Rectal smooth muscle tissue (tissue), 1 donor: ENCODE results near the gene FYB1.

Experiments used
- H3K27ac ChIP-seq: one replicate; pipeline ENCODE4 v1.7.0; 2013; ENCODE audit warnings: low read depth, low read length, inconsistent platforms
- H3K27me3 ChIP-seq: one replicate; pipeline ENCODE4 v1.7.0; 2013; ENCODE audit warnings: low read length; ENCODE audit not compliant: control insufficient read depth, insufficient read depth
- H3K36me3 ChIP-seq: one replicate; pipeline ENCODE4 v1.7.0; 2013; ENCODE audit warnings: low read length; ENCODE audit not compliant: control insufficient read depth, insufficient read depth
- H3K4me1 ChIP-seq: one replicate; pipeline ENCODE4 v1.7.0; 2013; ENCODE audit warnings: low read length; ENCODE audit not compliant: control insufficient read depth, insufficient read depth
- H3K4me3 ChIP-seq: one replicate; pipeline ENCODE4 v1.7.0; 2013; ENCODE audit warnings: low read length
- H3K9ac ChIP-seq: one replicate; pipeline ENCODE4 v1.7.0; 2013; ENCODE audit warnings: low read length

The FYB1 gene

DNA sequence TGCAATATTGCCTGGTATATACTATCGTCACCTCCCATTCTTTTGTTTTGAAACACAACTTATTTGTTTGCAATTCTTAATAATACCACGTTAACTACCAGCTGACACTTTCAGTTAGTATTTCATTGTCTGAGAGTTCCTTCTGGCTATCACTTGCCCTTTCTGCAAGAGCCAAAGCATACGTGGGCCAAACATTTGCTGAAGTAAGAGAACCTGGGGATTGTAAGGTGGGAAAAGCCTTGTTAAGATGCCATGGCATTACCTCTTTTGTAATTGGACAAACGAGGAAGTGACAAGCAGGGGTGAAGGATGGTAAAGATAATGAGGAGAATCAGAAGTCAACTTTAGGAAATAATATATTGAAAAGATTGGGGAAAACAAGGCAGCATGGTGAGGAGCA, 47.7 kb downstream of the FYB1 start:
- no peak overlapping the region for H3K4me3 ChIP-seq
- no peak overlapping the region for H3K27ac ChIP-seq
- H3K4me1 ChIP-seq: no peaks in the 10 kb centered on the region
- no peaks in the 10 kb centered on the region for H3K36me3 ChIP-seq
- no peaks in the 10 kb centered on the region for H3K27me3 ChIP-seq
- H3K9ac ChIP-seq: no peak overlapping the region

DNA sequence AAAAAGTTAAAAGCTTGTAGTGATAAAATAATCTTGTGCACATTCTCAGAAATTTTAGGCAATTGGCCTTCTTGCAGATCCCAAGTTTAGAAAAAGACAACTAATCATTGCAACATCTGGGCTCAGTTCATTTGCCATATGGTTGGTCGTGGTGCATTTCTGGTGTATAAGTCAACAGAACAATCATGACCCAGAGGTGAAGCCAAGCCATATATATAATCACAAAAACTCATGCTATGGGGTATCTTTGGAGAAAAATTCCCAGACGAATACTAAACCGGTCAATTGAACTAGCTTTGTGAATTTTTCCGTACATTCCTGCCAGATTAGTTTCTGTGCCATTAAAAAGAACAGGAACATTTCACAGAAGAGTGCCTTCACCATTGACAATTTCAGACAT, 50.3 kb downstream of the FYB1 start:
- no peaks in the 10 kb centered on the region for H3K27me3 ChIP-seq
- no peaks in the 10 kb centered on the region for H3K36me3 ChIP-seq
- H3K9ac ChIP-seq: no peak overlapping the region
- H3K4me3 ChIP-seq: no peak overlapping the region
- no peak overlapping the region for H3K27ac ChIP-seq
- H3K4me1 ChIP-seq: no peaks in the 10 kb centered on the region

DNA sequence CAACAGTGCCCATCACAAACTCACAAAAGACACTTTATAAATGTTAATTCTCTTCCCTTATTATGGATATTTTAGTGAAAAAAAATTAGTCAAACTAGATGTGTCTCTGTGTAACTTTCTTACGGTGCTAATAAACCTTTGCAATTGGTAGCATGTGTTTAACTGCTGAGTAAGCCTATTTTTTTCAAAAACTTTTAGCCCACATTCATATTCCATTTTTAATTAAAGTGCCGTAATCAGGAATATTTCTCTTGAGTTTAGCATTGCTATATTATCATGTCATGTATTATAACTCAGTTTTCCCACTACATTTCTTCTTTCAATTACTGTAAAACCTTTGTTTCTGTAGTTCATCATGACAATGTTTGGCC, 51.4 kb downstream of the FYB1 start:
- Histone ChIP-seq H3K9ac (no peak overlapping the region), H3K4me3 (no peak overlapping the region), H3K27me3 (no peaks in the 10 kb centered on the region), H3K27ac (no peak overlapping the region), H3K4me1 (no peaks in the 10 kb centered on the region), H3K36me3 (no peaks in the 10 kb centered on the region)

DNA sequence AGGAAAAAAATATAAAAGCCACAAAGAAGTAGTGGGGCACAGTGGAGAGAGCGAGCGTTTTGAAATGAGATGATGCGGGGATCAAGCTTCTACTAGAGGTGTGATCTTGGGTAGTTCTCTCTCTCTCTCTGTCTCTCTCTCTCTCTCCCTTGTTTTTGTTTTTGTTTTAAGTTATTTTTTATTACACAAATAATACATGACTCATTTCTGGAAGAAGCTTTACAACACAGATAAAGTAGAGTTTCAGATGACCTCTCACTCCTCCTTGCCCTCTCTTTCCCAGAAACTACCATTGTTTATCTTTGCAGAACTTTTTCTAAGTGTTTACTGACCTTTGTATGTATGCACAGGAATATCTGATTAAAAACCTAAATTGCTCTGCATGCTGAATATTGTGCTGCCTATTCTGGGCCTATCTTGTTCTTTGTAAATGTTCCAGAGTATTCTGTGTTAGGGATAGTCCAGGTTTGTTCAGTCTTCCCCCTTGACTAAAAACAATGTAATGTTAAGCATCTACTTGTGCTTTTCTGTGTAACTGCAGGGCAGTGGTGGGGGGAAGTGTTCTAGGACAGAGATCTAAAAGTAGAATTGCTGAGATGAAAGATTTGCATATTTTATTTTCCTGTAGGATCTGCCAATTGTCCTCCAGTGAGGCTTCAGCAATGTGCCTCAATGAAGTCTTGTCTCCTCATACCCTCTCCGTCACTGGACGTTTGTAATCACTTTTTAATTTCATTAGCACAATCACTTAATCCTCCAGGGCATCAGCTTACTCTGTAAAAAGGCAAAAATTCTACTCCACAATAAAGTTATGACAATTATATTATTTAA, 52.0 kb downstream of the FYB1 start:
- Histone ChIP-seq H3K4me1 (no peaks in the 10 kb centered on the region), H3K27ac (no peak overlapping the region), H3K27me3 (no peaks in the 10 kb centered on the region), H3K9ac (no peak overlapping the region), H3K36me3 (no peaks in the 10 kb centered on the region), H3K4me3 (no peak overlapping the region)

DNA sequence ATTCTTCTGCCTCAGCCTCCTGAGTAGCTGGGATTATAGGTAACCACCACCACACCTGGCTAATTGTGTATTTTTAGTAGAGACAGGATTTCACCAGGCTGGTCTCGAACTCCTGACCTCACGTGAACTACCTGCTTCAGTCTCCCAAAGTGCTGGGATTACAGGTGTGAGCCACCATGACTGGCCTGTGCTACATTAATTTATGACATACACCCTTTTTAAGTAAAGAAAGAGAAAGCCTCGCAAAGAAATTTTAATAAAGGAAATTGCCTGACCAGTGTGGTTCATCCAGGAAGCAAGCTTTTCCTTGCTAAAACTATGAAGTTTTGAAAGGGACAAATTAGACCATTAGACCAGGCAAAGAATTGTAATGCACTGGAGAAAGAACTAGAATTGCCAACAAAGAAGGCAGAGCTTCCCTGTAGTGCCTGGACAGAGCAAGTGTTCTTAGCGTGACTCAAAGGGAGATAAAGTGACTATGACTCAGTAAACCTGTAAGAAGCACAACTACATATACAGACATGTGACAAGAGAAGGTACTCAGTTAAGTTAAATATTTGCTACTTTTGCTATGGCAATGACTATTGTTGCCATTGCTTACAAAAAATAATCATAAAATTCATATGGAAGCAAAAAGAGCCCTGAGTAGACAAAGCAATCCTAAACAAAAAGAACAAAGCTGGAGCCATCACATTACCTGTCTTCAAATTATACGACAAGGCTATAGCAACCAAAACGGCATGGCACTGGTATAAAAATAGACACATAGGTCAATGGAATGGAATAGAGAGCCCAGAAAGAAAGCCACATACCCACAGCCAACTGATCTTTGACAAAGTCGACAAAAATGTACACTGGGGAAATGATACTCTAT, 54.6 kb downstream of the FYB1 start:
- no peaks in the 10 kb centered on the region for H3K27me3 ChIP-seq
- H3K27ac ChIP-seq: no peak overlapping the region
- no peaks in the 10 kb centered on the region for H3K4me1 ChIP-seq
- no peak overlapping the region for H3K4me3 ChIP-seq
- H3K36me3 ChIP-seq: no peaks in the 10 kb centered on the region
- H3K9ac ChIP-seq: no peak overlapping the region

DNA sequence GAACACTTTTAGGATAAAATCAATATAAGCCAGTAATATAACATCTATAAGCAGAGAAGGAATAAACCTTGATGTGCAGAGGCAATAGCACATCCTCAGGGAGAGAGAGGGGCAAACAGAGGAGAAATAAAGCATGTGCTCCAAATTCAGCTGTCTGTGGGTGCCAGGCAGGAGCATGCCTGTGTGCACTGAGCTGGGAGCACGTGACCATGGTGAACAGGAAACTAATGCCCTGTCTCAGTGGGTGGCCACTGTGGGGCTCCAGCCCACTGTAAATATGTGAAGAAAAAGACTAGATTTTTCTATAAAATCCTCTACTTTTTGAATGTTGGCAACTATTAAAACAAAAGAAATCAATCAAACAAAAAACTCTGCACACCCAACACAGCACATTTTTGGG, 55.3 kb downstream of the FYB1 start:
- Histone ChIP-seq H3K4me3 (no peak overlapping the region), H3K27me3 (no peaks in the 10 kb centered on the region), H3K27ac (no peak overlapping the region), H3K4me1 (no peaks in the 10 kb centered on the region), H3K9ac (no peak overlapping the region), H3K36me3 (no peaks in the 10 kb centered on the region)

DNA sequence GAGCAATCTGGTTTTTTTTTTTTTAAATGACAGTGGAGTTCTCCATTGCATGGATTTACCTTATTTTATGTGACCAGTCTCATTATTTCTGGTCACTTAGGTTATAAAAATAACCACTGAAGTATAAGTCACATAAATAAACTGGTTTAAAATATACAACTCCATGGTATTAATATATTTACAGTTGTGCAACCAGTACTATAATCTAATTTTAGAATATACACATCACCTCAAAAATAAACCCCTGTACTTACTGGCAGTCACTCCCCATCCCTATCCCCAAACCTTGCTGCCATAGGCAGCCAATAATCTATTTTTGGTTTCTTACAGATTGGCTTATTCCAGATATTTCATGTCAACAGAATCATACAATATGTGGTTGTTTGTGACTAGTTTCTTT, 57.8 kb downstream of the FYB1 start:
- H3K4me3 ChIP-seq: no peak overlapping the region

DNA sequence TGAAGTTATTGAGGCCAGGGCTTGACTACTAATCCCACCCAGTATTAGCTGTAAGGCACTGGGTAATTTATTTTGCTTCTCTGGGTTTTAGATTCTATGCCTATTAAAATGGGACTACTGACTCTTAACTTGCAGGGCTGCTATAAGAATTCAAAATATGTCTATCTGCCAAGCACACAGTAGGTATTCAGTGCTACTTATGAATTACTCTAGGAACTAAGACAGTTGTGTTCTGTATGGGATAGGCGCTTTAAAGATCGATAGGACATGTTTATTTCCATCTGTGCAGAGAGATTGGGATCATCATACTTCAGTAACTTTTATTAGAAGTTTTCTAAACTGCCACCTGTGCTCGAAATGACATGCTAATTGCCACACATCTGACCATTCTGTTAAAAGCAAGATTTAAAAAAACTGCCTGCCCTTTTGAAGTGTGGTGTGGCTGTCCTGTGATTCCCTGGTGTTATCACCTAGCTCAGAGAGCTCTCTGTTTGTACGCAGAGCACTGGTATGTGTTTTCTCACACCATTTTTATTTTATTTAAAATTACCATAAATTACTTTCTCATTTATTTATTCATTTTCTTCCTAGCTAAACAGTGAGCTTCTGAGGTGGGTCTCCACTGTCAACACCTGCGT, 58.7 kb downstream of the FYB1 start:
- H3K27me3 ChIP-seq: no peaks in the 10 kb centered on the region
- H3K4me1 ChIP-seq: no peaks in the 10 kb centered on the region
- no peaks in the 10 kb centered on the region for H3K36me3 ChIP-seq
- no peak overlapping the region for H3K27ac ChIP-seq
- H3K9ac ChIP-seq: no peak overlapping the region
- no peak overlapping the region for H3K4me3 ChIP-seq

More for the DNA sequence above, 57.8 kb downstream of the FYB1 start:
- Histone ChIP-seq H3K4me1 (no peaks in the 10 kb centered on the region), H3K9ac (no peak overlapping the region), H3K27me3 (no peaks in the 10 kb centered on the region), H3K27ac (no peak overlapping the region), H3K36me3 (no peaks in the 10 kb centered on the region)

DNA sequence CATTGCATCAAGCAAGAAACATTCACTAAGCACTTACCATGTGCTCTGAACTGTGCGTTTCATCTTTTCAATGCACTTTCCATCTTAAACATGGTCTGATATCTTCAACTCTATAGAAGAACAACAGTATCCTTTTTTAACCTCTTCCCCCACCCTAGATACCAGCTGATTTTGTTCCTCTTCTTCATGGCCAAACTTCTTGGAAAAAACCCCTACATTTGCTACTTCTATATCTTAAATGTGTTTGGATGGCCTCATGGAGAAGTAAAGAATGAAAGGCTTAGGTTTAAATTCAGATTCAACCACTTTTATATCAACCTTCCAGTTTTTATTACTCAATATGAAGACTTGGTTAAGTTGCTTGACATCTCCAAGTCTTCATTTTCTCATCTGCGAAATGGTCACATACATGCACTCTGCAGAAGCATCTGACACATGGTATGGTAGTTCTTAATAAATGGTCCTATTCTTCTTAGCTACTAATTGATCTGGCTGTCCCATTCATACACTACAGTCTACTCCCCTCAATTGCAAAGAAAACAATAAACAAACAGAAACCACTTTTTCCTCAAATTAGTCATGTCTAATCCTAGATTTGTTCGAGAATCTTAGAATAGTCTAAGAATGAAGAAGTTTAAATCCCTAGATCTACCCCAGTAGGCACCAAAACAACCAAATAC, 59.4 kb downstream of the FYB1 start:
- Histone ChIP-seq H3K36me3 (no peaks in the 10 kb centered on the region), H3K27ac (no peak overlapping the region), H3K9ac (no peak overlapping the region), H3K4me1 (no peaks in the 10 kb centered on the region), H3K27me3 (no peaks in the 10 kb centered on the region), H3K4me3 (no peak overlapping the region)

DNA sequence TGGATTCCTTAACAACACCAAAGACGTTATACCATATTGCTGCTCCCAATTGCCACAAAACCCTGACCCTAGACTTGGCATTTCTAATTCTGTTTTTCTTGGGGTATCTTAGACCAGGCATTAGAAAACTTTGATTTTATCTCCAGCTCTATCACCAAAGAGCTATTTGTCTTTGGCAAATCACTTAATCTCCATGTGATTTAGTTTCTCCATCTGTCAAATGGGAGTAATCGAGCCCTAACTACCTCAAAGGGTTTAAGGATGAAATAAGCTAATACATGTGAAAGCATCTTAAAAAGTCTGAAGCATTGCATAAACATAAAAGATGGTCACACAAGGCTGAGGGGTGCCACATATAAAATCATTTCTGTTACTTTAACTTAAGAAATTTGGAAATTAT, 60.6 kb downstream of the FYB1 start:
- Histone ChIP-seq H3K4me1 (no peaks in the 10 kb centered on the region), H3K36me3 (no peaks in the 10 kb centered on the region), H3K9ac (no peak overlapping the region), H3K27me3 (no peaks in the 10 kb centered on the region), H3K4me3 (no peak overlapping the region), H3K27ac (no peak overlapping the region)

DNA sequence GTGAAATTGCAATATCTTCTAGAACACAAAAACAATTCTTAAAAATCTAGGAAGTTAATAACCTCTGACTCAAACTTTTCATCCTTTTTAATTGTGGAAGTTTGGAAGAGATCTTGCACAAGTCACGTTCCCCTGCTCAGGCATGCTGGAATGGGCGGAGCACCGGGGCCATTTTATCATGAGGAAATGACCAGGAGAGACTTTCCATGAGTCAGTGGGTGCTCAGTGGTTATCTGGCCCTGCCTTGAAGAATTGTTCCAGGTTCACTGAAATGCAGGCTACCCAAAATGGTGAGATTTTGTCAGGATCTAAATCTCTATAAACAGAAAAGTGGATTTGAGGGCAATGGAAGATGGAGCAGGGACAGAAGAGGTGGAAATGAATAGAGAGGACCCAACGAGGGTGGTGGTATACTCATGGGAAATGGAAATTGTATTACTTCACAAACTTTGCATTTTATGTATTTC, 61.2 kb downstream of the FYB1 start:
- Histone ChIP-seq H3K9ac (no peak overlapping the region), H3K36me3 (no peaks in the 10 kb centered on the region), H3K4me3 (no peak overlapping the region), H3K4me1 (no peaks in the 10 kb centered on the region), H3K27me3 (no peaks in the 10 kb centered on the region), H3K27ac (no peak overlapping the region)

DNA sequence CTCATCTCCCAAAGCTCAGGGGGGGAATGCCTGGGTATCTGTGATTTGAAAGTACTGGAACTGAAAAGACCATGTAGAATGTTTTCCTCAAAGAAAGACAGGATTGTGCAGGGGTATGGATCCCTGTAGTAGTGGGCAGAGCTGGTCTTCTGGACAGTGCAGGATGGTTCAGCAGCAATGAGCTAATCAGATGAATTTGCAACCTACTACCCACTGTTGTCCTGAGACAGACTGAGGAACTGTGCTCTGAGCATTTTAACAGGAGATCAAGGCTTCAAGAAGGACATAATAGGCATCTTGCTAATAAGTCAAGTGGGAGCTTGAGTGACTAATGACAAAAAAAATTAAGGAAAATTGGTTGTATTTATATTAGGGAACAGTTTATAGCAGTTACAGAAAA, 61.7 kb downstream of the FYB1 start:
- H3K9ac ChIP-seq: no peak overlapping the region

More for the DNA sequence above, 61.7 kb downstream of the FYB1 start:
- Histone ChIP-seq H3K27me3 (no peaks in the 10 kb centered on the region), H3K27ac (no peak overlapping the region), H3K36me3 (no peaks in the 10 kb centered on the region), H3K4me3 (no peak overlapping the region), H3K4me1 (no peaks in the 10 kb centered on the region)
